ENCODE data around the gene WDR17.

WDR17 gene

GRCh38 chr4:176099314-176099713 lies 33.7 kb downstream of the WDR17 start:
- no peak for DNase-seq

DNA sequence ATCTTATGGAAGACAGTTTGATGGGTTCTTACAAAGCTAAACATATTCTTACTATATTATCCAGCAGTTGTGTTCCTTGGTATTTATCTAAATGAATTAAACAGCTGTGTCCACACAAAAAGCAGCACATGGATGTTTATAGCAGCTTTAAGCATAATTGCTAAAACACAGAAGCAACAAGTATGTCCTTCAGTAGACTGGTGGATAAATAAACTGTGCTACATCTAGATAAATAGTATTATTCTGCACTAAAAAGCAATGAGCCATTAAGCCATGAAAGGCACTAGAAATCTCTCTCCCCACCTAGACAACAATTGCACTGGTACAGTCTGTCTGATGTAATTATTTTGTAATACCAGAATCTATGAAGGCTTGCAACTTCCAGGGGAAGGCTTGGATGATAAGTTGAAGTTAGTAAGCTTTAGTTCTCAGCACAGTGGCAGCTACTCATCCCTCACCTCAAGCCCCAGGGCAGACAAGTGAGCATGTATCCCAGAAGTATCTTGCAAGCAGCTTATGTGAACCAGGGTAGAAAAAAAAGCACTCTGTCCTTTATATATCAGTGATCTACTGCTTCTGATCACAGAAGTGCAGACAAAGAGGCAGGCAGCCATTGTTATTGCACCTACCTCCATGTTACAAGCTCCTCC lies 36.9 kb downstream of the WDR17 start:
- no peak for DNase-seq

DNA sequence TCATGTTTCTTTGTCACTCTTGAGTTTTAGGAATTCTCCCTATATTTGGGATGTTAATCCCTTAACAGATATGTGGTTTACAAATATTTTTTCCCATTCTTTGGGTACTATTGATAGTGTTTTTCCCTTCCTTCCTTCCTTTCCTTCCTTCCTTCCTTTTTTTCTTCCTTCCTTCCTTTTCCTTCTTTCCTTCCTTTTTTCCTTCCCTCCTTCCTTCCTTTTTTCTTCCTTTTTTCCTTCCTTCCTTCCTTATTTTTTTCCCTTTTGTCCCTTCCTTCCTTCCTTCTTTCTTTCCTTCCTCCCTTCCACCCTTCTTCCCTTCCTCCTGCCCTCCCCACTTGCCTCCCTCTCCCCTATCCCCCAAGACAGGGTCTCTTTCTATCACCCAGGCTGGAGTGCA lies 42.1 kb downstream of the WDR17 start:
- no peak for DNase-seq

- DNase-seq: peak; percentile 0 to 19
These were observed 58.2 kb downstream of the WDR17 start for GRCh38 chr4:176123710-176124407.

DNA sequence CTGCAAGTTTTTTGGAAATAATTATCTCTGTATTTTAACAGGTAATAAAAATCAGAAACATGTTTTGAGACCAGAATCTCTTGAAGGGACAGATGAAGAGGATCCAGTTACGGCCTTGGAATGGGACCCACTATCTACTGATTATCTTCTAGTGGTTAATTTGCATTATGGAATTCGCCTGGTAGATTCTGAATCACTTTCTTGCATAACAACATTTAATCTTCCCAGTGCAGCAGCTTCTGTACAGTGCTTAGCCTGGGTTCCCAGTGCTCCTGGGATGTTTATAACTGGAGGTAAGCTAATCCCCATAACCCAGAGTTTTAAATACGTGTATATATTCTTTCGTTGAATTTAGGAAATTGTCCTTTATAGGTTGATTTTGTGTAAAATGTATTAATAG lies 59.4 kb downstream of the WDR17 start:
- no peak for DNase-seq

- no peak for DNase-seq
These were observed 69.0 kb downstream of the WDR17 start for GRCh38 chr4:176134670-176135069.

- DNase-seq: no peak
These were observed 72.0 kb downstream of the WDR17 start for GRCh38 chr4:176137631-176138030.

DNA sequence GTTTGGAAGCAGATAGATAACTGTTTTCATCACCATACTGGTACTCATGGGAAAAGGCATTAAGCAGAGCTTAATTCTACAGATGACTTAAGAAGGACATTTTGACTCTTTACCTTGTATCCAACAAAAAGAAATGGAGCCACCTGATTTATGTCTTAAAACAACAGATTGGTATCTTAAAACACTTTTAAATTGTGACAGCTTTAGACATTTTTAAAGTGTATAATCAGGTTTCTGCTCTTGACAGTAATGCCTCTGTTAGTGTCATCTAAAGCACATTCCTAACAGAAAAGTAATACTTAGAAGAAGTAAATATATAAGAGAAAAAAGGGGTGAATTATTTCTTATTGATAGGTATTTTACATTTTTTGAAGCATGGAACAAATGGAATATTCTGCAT lies 73.9 kb downstream of the WDR17 start:
- DNase-seq: no peak

DNA sequence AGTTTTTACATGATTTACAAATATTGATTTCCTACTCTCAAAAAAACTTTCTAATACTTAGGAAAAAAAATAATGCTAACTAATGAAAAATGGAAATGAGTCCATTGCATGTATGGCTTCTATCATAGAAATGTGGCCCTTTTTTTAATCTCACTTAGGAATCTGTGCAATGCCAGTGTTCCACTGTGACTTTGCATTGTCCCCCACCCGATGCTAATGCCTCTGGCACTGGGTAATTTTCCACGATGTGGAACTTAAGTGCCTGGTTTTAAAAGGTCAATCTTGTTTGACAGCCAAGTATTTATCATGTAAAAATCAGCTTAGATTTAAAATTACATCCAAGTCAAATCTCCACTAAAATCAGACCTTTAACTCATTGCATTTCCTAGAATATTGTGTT lies 76.6 kb downstream of the WDR17 start:
- DNase-seq: no peak

DNA sequence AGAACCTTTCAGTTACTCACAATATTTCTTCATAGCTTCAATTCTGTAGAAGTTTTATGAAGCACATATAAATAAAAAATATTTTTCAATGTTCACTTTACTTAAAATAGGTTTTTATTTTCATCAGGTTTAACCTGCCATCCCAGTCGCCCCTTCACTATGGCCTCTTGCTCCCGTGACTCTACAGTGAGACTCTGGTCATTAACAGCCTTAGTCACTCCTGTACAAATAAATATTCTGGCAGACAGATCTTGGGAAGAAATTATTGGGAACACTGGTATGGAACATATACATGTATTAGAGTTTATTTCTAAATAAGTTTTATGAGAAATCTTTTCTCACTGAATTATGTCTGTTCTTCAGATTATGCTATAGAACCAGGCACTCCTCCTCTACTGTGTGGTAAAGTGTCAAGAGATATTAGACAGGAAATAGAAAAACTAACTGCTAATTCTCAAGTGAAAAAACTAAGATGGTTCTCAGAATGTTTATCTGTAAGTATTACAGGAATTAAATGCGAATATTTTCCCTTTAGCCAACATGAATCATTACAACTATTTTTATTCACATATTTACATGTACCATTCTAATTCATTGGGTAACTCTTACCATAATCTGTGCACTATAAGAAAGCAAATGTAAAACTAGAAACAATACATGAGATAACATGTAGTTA lies 84.2 kb downstream of the WDR17 start:
- DNase-seq: no peak

DNA sequence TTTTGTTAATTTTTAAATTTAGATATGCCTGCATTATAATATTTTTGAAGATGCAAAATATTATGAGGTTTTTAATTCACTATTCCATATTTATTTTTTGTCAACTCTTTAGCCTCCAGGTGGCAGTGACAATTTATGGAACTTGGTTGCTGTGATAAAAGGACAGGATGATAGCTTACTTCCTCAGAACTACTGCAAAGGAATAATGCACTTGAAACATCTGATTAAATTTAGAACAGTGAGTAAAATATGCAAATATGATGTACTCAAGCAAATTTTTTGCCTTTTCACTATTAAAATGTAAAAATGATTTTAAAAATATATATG lies 84.7 kb downstream of the WDR17 start:
- peak in 1 of 2 experiments; percentile 0 for DNase-seq

DNA sequence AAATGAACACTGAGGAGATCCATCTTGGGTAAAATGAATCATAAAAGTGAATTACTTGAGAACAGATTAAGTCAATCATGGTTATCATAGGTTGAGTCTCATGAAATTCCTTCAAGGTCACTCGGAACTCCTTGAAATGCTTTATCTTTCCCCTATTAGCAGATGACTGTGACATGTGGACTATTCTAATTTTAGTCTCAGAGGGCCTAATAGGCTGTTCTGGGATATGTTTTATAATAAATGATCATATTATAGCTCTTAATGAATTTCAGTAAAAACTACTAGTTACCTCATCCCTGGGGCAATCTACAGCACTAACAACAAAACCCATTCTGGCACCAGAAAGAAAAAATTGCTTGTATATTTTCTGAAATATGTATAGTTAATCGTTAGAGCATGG lies 85.1 kb downstream of the WDR17 start:
- DNase-seq: no peak

DNA sequence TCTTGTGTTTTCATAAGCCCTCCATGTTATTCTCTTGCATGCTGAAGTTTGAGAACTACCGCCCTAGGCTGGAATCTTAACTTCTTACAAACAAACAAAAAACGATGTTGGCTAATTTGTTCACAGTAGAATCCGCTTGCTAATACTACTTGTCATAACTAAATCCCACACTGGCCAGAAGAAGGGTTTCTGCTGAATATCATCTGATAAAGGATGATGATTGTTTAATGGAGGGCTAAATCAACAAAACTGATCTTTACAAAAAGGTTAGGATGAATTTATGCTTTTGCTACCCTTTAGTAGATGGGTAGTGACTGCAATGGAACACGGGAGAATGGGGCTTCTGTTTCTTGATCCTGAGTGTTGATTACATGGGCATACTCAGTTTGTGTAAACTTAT lies 87.5 kb downstream of the WDR17 start:
- DNase-seq: no peak

- no peak for DNase-seq
These were observed 91.0 kb downstream of the WDR17 start for GRCh38 chr4:176156656-176157055.

DNA sequence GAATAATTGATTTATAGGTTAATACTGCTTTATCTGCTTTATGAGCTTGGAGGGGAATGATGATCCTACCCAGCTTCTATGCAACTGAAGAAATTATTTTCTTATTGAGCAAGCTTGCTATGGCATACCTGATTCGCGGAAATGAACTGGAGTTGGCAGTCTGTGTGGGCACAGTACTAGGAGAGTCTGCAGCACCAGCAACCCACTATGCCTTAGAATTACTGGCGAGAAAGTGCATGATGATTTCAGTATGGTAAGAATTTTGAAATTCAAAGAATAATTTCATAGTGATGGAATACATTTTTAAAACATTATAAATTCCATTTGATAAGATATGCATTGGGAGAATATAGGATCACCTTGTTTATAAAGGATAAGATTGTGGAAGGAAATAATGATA lies 97.4 kb downstream of the WDR17 start:
- no peak for DNase-seq

DNA sequence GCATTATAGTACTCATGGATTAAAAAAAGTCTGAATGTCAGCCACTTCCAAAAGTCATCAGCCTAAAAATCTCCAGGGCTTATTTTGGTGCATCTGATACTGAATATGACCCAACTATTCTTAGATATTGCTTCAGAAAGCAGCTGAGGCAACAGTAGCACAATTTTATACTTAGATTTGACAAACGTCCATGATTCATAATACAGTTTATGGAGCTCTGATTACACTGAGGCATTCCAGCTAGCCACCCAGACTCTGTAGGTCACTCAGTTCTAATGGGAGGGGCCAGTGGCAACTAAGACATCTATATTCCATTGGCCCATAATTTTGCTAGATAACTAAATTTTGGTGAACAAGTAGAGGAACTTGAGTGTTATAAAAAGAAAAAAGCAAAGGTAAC lies 119.4 kb downstream of the WDR17 start:
- DNase-seq: no peak

DNA sequence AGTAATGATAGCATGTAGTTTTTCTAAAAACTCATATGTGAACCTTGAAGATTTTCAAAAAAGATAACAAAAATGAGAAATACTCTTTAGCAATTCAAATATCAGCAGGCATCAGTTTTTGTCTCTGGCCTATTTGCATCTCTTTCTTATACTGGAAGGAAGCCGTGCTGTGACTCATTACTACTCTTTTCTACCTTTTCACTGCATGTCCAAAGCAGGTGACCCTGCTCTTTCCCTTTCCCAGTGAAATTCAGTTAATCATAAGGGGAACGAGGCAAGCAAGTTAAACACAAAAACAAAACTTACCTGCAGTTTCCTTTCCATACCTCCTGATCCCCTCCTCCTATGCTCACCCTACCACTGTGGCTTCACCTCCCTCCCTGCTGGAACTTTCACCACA lies 120.4 kb downstream of the WDR17 start:
- no peak for DNase-seq

DNA sequence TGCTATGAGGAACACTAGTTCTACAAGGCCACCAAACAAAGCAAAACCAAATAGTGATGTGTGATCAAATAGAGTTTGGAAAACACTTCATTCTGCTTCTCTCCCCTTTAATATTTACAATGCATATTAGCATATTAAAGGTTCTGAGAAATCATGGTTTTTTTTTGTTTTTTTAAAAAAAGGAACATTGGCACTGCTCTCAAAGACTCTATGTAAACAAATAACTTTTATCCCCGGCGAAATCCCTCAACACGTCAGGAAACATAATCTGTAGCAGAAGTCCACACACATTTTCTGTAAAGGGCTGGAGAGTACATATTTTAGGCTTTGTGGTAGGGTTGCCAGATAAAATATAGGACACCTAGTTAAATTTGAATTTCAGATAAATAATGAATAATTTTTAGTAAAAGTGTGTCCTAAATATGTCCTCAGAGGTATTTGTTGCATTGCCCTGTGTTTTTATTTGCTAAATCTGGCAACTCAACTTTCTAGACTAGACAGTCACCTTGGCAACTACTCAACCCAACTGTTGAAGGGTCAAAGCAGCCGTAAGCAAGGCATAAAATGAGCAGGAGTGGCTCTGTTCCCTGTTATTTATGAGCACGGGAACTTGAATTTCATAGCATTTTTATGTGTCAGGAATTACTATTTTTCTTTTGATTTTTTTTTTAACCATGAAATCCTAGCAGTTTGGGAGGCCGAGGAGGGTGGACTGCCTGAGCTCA lies 121.2 kb downstream of the WDR17 start:
- no peak for DNase-seq

- no peak for DNase-seq
These were observed 122.0 kb downstream of the WDR17 start for GRCh38 chr4:176187624-176188023.

DNA sequence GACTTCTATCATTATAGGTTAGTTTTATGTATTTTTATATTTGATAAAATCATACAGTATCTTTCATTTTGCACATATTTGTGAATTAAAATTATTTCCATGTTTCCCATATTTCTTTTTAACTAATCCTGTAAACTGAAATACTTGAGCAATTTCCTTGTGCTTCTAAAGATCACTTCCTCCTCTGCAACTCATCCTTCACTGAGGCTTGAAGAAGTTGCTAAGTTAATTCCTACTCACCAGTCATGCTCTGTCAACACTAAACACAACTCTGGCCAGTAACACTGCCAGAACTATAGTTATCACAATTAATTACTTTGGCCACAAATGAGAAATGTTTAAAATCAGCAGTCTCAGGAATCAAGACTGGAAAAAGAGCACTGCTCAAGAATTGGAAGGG lies 123.0 kb downstream of the WDR17 start:
- no peak for DNase-seq

DNA sequence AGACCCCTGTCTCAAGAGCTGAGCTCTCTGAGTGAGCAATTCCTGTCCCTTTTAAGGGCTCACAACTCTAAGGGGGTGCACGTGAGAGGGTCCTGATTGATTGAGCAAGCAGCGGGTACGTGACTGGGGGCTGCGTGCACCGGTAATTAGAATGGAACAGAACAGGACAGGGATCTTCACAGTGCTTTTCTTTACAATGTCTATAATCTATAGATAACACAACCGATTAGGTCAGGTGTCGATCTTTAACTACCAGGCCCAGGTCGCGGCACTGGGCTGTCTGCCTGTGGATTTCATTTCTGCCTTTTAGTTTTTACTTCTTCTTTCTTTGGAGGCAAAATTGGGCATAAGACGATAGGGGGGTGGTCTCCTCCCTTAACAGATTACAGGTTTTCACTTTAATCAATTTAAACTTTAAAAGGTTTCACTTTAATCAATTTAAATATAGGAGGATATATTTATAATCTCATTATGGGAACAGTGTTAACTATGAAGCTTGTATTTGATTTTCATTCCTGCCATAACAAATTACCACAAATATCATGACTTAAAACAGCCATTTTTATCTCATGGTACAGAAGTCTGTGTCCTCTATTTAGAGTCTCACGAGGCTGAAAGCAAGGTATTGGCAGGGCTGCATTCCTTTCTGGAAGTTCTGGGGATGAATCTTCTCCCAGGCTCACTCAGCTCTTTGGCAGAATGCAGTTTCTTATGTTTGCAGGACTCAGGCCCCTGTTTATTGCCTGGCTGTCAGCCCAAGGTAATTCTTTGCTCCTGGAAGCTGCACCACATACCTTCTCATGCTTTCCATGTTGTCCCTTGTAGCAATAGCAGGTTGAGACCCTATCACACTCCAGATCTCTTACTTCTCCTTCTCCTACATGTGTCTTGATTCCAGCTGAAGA lies 124.5 kb downstream of the WDR17 start:
- DNase-seq: no peak

GRCh38 chr4:176191974-176192373 lies 126.3 kb downstream of the WDR17 start:
- DNase-seq: peak; percentile 54 to 84

DNA sequence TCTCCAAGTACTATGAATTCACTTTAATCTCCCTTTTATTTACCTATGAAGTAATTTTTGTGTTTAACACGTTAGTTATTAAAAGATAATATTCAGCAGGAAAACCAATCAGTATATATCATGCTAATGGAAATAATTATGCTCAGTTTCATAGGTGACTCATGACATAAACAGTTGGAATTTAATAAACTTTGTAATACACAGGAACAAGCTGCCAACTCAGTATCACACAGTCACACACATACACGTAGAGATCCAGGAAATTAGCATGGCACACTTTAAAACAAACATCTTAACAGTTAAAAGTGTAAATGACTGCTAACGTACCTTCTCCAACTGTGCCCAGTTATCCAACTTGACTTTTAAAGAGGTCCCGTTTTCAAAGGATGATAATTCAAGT lies 127.5 kb downstream of the WDR17 start:
- DNase-seq: no peak
